ENCODE measurements around the gene ATRAID. TPM values are rescaled to one million over a fixed set of nuclear protein-coding genes. Genes with fewer than 3 reads are reported as not detected.

The ATRAID gene
- total RNA-seq, 1 experiment from 2014 or later, result 108 TPM

GRCh38 chr2:27249159-27249890 is 37.5 kb downstream of the ATRAID start:
- H2BK5ac ChIP-seq (ENCODE audit: insufficient read length, low read length), result no peak overlapping the region
- no peak overlapping the region for H3T11ph ChIP-seq (ENCODE audit: low read length)
- no peak overlapping the region for H3K9ac ChIP-seq (ENCODE audit: extremely low read depth, insufficient read length, low read length)
- WGBS (ENCODE audit: extremely low coverage, insufficient read length, low lambda C conversion rate), result no CpG with 5 or more reads among the region's 12 CpGs
- H3K27me3 Mint-ChIP-seq (ENCODE audit: low read depth), result peaks cover 34% of the 10 kb centered on the region
- H3K9me3 Mint-ChIP-seq, result no peaks in the 10 kb centered on the region
- H4K5ac ChIP-seq (ENCODE audit: insufficient read length, low read depth, low read length), result no peak overlapping the region
- no peak overlapping the region for H3K27ac Mint-ChIP-seq
- H3K4ac ChIP-seq (ENCODE audit: low read depth, low read length), result no peak overlapping the region
- H3K36me3 Mint-ChIP-seq (ENCODE audit: insufficient read depth in 1 of 3, low read depth in 3 of 3), result peaks cover 1 to 9% (median 2%) of the 10 kb centered on the region in 3 experiments; a peak in 5 of 7 replicates
- no peak overlapping the region for H3K4me2 ChIP-seq (ENCODE audit: insufficient read depth, insufficient read length, low read length)
- H3K14ac ChIP-seq (ENCODE audit: insufficient read depth, low read length), result no peak overlapping the region
- H3K79me1 ChIP-seq (ENCODE audit: insufficient read depth, low read depth, low read length, poor library complexity, severe bottlenecking), result no peaks in the 10 kb centered on the region
- H3K27ac ChIP-seq (ENCODE audit: insufficient read length, low read depth, low read length), result no peak overlapping the region
- no peak overlapping the region for H3K56ac ChIP-seq (ENCODE audit: insufficient read length, low read depth, low read length)
- no peak overlapping the region for H2BK120ac ChIP-seq (ENCODE audit: low read depth, low read length, poor library complexity, severe bottlenecking)
- no peak overlapping the region for H2BK12ac ChIP-seq (ENCODE audit: insufficient read length, low read depth, low read length)
- H3K23me2 ChIP-seq (ENCODE audit: insufficient read length, low read depth, low read length, poor library complexity, severe bottlenecking), result no peaks in the 10 kb centered on the region
- no peak overlapping the region for H3K23ac ChIP-seq (ENCODE audit: insufficient read length, low read depth, low read length)
- H2BK20ac ChIP-seq (ENCODE audit: low read depth, low read length, poor library complexity, severe bottlenecking), result no peak overlapping the region
- H2AFZ ChIP-seq (ENCODE audit: low read length), result no peak overlapping the region
- no peak overlapping the region for H2BK15ac ChIP-seq (ENCODE audit: low read depth, low read length)
- no peak overlapping the region for H4K91ac ChIP-seq (ENCODE audit: insufficient read length, low read depth, low read length)
- no peak overlapping the region for H3K4me3 Mint-ChIP-seq
- no peaks in the 10 kb centered on the region for H3K79me2 ChIP-seq (ENCODE audit: insufficient read depth, low read length)
- TF ChIP-seq, protein P1, sequence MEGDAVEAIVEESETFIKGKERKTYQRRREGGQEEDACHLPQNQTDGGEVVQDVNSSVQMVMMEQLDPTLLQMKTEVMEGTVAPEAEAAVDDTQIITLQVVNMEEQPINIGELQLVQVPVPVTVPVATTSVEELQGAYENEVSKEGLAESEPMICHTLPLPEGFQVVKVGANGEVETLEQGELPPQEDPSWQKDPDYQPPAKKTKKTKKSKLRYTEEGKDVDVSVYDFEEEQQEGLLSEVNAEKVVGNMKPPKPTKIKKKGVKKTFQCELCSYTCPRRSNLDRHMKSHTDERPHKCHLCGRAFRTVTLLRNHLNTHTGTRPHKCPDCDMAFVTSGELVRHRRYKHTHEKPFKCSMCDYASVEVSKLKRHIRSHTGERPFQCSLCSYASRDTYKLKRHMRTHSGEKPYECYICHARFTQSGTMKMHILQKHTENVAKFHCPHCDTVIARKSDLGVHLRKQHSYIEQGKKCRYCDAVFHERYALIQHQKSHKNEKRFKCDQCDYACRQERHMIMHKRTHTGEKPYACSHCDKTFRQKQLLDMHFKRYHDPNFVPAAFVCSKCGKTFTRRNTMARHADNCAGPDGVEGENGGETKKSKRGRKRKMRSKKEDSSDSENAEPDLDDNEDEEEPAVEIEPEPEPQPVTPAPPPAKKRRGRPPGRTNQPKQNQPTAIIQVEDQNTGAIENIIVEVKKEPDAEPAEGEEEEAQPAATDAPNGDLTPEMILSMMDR (conservative IDR thresholded peaks at IDR 0.05), result no peak
- no peak overlapping the region for H2AK5ac ChIP-seq (ENCODE audit: insufficient read length, low read length)
- no peaks in the 10 kb centered on the region for H3K4me1 ChIP-seq (ENCODE audit: insufficient read depth, low read length)
- no peaks in the 10 kb centered on the region for H4K20me1 ChIP-seq (ENCODE audit: control insufficient read depth, insufficient read depth, insufficient read length)
- no peaks in the 10 kb centered on the region for H3K27me3 ChIP-seq (ENCODE audit: insufficient read depth, low read length)
- no peak for DNase-seq
- peaks cover 13 to 18% of the 10 kb centered on the region in 2 experiments for H3K4me1 Mint-ChIP-seq
- no peak overlapping the region for H3K18ac ChIP-seq (ENCODE audit: insufficient read length, low read depth, low read length)
- H3K9me3 ChIP-seq (ENCODE audit: control insufficient read depth, low read depth, low read length), result no peaks in the 10 kb centered on the region
- H4K8ac ChIP-seq (replicated peaks; ENCODE audit: insufficient read length, low read depth, low read length), result no peak overlapping the region
